Small intestine (tissue), 7 donors: Measurements from ENCODE around the gene TBC1D10B. TPM values are rescaled to one million over a fixed set of nuclear protein-coding genes. Genes with fewer than 3 reads are reported as not detected.
A peak's percentile ranks its signal among the peaks of the same experiment; 100 is the strongest.

Experiments
- DNase-seq, 2 donors: peaks; one replicate each; pipeline versions ENCODE4 v3.0.0 to v3.0.0-alpha.2; 2013
- FAIRE-seq: peaks from 2 replicates; lab custom pipeline; 2012; peaks lifted over from hg19 to GRCh38; lab: Jason Lieb, UNC
- H3K27ac ChIP-seq, 3 donors: one replicate each; pipeline ENCODE4 v1.5.1; 2013; ENCODE audit warnings: low read length in 2 of 3, mild to moderate bottlenecking in 2 of 3, control low read depth in 1 of 3, inconsistent platforms in 1 of 3, low read depth in 1 of 3, moderate library complexity in 1 of 3
- H3K27me3 ChIP-seq, 3 donors: one replicate each; pipeline ENCODE4 v1.6.1; 2013; ENCODE audit warnings: low read length in 3 of 3, inconsistent platforms in 1 of 3; ENCODE audit not compliant: control insufficient read depth in 3 of 3, insufficient read depth in 3 of 3
- H3K36me3 ChIP-seq, 3 donors: one replicate each; pipeline ENCODE4 v1.6.1; 2013; ENCODE audit warnings: low read length in 3 of 3, inconsistent platforms in 1 of 3, low read depth in 1 of 3, mild to moderate bottlenecking in 1 of 3, moderate library complexity in 1 of 3; ENCODE audit not compliant: control insufficient read depth in 3 of 3, insufficient read depth in 2 of 3
- H3K4me1 ChIP-seq, 3 donors: one replicate each; pipeline ENCODE4 v1.6.1; 2013; ENCODE audit warnings: low read length in 2 of 3, inconsistent platforms in 1 of 3, low read depth in 1 of 3, mild to moderate bottlenecking in 1 of 3, moderate library complexity in 1 of 3; ENCODE audit not compliant: control insufficient read depth in 3 of 3, insufficient read depth in 2 of 3
- H3K4me3 ChIP-seq, 3 donors: one replicate each; pipeline ENCODE4 v1.5.1; 2013; ENCODE audit warnings: low read length in 3 of 3, control low read depth in 1 of 3, inconsistent platforms in 1 of 3, low read depth in 1 of 3, mild to moderate bottlenecking in 1 of 3, moderate library complexity in 1 of 3
- H3K9me3 ChIP-seq, 2 donors: one replicate each; pipeline ENCODE4 v1.6.1; 2013; ENCODE audit warnings: low read depth in 1 of 2, low read length in 1 of 2; ENCODE audit not compliant: control insufficient read depth in 2 of 2, insufficient read depth in 1 of 2
- WGBS, 3 donors: extraction: QIAGEN DNeasy Blood & Tissue Kit; methylation state at CpG; one replicate each; pipeline ENCODE4 v1.1.7; 2013; 5-methylcytosine and 5-hydroxymethylcytosine counted together
- polyA plus RNA-seq, 4 donors: library from polyadenylated mRNA; stranded (reverse) in 3 of 4; unstranded in 1 of 4; fragments of 200-250 nt in 3 of 4; fragments of 120-200 nt in 1 of 4; gene quantifications; one replicate each; pipeline versions ENCODE4 v1.2.1 to v1.2.3, GENCODE V29; 2013
- donor health status: healthy with polysubstance abuse.
- donor health status: control.
- donor health status: control.
- donor health status: Bipolar disorder and iron deficiency.
- donor health status: healthy.

Gene TBC1D10B
- polyA plus RNA-seq, 4 donors: 30.8 to 46.1 (median 41.9) TPM

GRCh38 chr16:30356401-30357084 is 13.8 kb downstream of the TBC1D10B start:
- Histone ChIP-seq H3K4me1 (peaks cover 2 to 24% (median 6%) of the 10 kb centered on the region in 3 donors), H3K36me3 (peaks cover 5 to 81% (median 8%) of the 10 kb centered on the region in 3 donors), H3K27ac (peak overlapping the region; percentile 92 to 95 (median 95)), H3K9me3 (no peaks in the 10 kb centered on the region), H3K27me3 (no peaks in the 10 kb centered on the region), H3K4me3 (peak overlapping the region in 2 of 3 donors; percentile 81 to 96)
- DNase-seq (peak in 1 of 2 donors; percentile 27), FAIRE-seq (no peak)
- WGBS, 3 donors: 53 to 67% (median 61%) methylated on average over 12 of the region's 12 CpGs

DNA sequence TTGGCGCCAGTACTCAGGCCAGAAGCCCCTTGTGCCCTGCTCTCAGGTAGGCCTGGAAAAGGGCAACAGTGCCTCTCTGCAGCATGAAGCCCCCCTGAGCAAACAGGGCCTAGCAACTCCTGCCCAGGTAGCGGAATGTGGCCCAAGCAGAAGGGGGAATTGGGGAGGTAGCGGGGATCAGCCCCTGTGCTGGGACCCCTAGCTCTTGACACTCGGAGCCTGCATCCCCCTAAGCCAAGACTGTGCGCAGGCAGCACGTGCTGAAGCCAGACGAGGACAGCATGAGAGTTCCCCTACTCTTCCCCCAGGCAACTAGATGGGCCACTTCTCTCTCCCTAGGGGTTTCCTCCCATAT is 14.4 kb downstream of the TBC1D10B start:
- Histone ChIP-seq H3K27ac (peak overlapping the region; percentile 92 to 95 (median 95)), H3K36me3 (peaks cover 8 to 81% (median 9%) of the 10 kb centered on the region in 3 donors), H3K9me3 (no peaks in the 10 kb centered on the region), H3K27me3 (no peaks in the 10 kb centered on the region), H3K4me1 (peaks cover 2 to 29% (median 6%) of the 10 kb centered on the region in 3 donors), H3K4me3 (peak overlapping the region; percentile 26 to 96 (median 81))
- no peak for DNase-seq
- 47 to 53% (median 53%) methylated on average over 7 of the region's 7 CpGs for WGBS, 3 donors
- no peak for FAIRE-seq

- H3K27ac ChIP-seq: peak within 1 kb of the TSS; percentile 92 to 95 (median 95)
- 0 to 1% (median 1%) methylated on average over 37 to 45 of the region's 45 CpGs for WGBS, 3 donors
- H3K9me3 ChIP-seq: no peaks in the 10 kb centered on the region
- FAIRE-seq (peak; percentile 41), DNase-seq (peak; percentile 99 to 100)
- H3K36me3 ChIP-seq: peaks cover 8 to 80% (median 11%) of the 10 kb centered on the region in 3 donors
- H3K4me1 ChIP-seq: peaks cover 4 to 35% (median 6%) of the 10 kb centered on the region in 3 donors
- H3K27me3 ChIP-seq: no peaks in the 10 kb centered on the region
- peak within 1 kb of the TSS; percentile 76 to 96 (median 81) for H3K4me3 ChIP-seq
These were observed 14.9 kb downstream of the TBC1D10B start, which contains the start of gene CD2BP2 for GRCh38 chr16:30355144-30355953. TSS of gene CD2BP2 (minus strand) at chr16:30355308. CDS start at chr16:30354681, 627 bp downstream.

DNA sequence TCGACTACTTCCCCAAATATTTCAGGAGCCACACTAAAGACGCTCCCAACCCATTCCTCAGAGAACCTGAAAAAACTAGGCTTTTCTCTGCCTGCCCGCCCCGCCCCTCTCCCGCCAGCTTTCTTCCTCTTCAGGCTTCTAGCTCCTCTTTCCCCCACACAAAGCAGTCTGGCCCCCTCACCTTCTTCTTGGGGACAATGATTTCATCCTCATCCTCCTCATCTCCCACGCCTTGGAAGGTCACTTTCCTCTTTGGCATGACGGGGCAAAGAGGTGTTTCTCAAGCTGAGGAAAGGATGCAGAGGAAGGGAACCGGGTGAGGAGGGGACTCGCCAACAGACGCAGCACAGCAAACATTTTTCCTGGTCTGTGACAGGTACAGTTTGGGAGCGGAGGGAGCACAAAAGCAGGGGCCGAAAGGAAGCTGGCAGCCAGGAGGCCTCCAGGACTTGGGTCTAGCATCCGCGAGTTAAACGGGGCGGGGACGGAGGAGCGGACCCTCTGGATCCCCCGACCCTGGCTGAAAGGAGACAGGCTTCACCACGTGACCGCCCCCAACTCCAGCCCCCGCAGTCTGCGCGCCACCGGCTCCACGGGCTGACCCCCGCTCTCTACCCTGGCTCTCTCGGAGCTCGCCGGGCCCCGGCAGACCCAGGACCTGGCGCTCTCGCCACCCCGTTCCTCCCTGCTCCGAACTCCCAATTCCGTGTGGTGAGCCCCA is 15.7 kb downstream of the TBC1D10B start:
- Histone ChIP-seq H3K27ac (peak overlapping the region; percentile 60 to 89 (median 77)), H3K4me3 (peak overlapping the region; percentile 76 to 96 (median 81)), H3K27me3 (no peaks in the 10 kb centered on the region), H3K36me3 (peaks cover 4 to 79% (median 11%) of the 10 kb centered on the region in 3 donors), H3K4me1 (peaks cover 4 to 39% (median 6%) of the 10 kb centered on the region in 3 donors), H3K9me3 (no peaks in the 10 kb centered on the region)
- FAIRE-seq (no peak), DNase-seq (peak in 1 of 2 donors; percentile 24)
- WGBS, 3 donors: 1 to 2% (median 1%) methylated on average over 31 to 36 of the region's 36 CpGs

- peaks cover 4 to 70% (median 11%) of the 10 kb centered on the region in 3 donors for H3K36me3 ChIP-seq
- no peak for DNase-seq
- 68 to 88% (median 80%) methylated on average over 21 to 23 of the region's 23 CpGs for WGBS, 3 donors
These were observed 16.7 kb downstream of the TBC1D10B start for GRCh38 chr16:30353438-30354129.

GRCh38 chr16:30352488-30353401 is 17.5 kb downstream of the TBC1D10B start:
- 86 to 90% (median 88%) methylated on average over 14 of the region's 14 CpGs for WGBS, 3 donors
- H3K27ac ChIP-seq: no peak overlapping the region
- H3K4me3 ChIP-seq: no peak overlapping the region
- FAIRE-seq (no peak), DNase-seq (no peak)
- peaks cover 4 to 39% (median 6%) of the 10 kb centered on the region in 3 donors for H3K4me1 ChIP-seq
- no peaks in the 10 kb centered on the region for H3K9me3 ChIP-seq
- H3K27me3 ChIP-seq: no peaks in the 10 kb centered on the region
- peaks cover 0 to 61% (median 11%) of the 10 kb centered on the region in 3 donors for H3K36me3 ChIP-seq

More at GRCh38 chr16:30353438-30354129, 16.7 kb downstream of the TBC1D10B start:
- H3K27ac ChIP-seq: peak overlapping the region in 1 of 3 donors; percentile 19
- H3K27me3 ChIP-seq: no peaks in the 10 kb centered on the region
- H3K4me3 ChIP-seq: peak overlapping the region in 2 of 3 donors; percentile 81 to 96
- FAIRE-seq: no peak
- peaks cover 4 to 39% (median 6%) of the 10 kb centered on the region in 3 donors for H3K4me1 ChIP-seq
- H3K9me3 ChIP-seq: no peaks in the 10 kb centered on the region
